GM18526 (cell line): Measurements from ENCODE around the gene SLC22A5.
A peak's percentile ranks its signal among the peaks of the same experiment; 100 is the strongest.

Experiments used
- POLR2A ChIP-seq: IDR thresholded peaks from 3 replicates; pipeline ENCODE4 v1.6.1; 2011; ENCODE audit not compliant: insufficient read length; ENCODE audit errors: extremely low read depth

Gene SLC22A5

DNA sequence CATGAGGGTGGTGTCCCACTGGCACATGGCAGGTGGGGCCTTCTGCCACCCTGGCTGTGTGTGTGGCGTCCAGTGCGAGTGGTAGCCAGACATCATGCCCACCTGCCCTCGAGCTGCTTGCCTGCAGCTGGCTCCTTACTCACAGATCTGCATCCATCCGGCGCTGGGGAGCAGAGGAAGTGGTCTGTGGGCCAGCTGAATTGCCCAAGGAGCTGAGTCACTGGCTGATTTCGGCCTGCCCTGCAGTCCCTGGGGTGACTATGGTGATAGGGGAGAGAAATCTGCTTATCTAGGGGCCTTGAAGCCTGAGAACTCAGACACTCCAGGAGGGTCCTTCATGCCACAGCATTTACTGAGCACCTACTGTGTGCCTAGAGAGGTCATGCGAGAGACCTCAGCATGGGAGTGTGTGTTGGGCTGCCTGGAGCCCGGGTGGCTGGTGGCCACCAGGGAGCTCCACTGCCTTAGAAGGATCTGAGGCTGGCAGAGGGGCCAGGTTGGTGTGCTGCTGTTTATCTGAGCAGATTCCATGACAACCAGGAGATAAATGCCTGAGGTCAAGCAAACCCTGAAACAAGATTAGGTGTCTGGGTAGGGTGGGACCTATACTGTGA, 57.1 kb downstream of the SLC22A5 start:
- TF ChIP-seq POLR2A = peak; percentile 55

DNA sequence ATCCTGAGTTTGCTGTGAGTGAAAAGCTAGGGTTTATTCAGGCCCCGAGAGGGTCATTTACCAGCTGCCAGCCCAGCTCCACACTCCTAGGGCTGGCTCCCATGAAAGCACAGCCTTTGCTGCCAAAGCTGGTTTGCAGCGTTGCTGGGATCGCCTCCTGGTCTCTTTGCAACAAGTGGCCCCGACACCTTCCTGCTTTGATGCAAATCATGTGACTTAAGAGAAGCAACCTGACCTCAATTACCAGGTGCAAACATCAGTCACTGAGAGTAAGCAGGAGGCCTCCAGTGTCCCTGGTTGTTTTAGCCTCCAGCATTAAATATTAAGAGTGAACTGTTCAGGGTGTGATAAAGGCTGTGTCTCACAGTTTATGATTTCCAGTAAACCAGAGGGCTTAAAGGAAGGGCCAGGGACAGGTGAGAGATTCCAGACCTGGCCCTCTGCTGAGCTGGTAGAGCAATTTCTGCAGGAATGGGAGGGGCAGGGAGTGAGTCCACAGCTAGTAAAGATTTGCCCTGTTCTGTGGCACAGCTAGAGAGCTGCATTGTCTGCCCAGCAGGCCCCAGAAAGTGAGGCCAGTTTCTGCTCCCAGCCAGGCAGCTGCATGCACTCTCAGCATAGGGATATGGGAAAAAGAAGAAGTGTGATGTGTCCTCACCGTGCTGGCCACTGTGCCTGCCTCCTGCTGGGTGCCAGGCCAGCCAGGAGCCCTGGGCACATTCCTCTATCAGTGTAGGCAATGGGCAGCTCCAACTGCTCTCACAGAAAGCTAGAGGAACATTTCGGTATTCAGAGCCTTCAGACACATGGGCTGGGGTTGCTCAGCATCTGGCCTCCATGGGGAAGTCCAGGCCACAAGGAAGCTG, 58.0 kb downstream of the SLC22A5 start:
- TF ChIP-seq POLR2A = peak; percentile 20

DNA sequence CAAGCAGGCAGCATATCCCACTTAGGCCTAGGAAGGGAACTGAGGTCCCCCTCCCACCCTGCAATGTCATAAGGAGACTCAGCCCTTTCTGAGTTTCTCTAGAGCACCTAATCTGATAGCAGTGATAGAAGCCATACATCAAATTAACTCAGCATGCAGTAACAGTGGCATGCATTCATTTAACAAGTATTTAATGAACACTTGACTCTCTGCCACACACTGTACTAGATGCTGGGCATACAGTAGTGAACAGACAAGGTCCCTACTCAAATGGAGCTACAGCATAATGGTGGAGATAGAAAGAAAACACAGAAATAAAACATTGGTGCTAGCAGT, 58.6 kb downstream of the SLC22A5 start:
- TF ChIP-seq POLR2A = no peak

DNA sequence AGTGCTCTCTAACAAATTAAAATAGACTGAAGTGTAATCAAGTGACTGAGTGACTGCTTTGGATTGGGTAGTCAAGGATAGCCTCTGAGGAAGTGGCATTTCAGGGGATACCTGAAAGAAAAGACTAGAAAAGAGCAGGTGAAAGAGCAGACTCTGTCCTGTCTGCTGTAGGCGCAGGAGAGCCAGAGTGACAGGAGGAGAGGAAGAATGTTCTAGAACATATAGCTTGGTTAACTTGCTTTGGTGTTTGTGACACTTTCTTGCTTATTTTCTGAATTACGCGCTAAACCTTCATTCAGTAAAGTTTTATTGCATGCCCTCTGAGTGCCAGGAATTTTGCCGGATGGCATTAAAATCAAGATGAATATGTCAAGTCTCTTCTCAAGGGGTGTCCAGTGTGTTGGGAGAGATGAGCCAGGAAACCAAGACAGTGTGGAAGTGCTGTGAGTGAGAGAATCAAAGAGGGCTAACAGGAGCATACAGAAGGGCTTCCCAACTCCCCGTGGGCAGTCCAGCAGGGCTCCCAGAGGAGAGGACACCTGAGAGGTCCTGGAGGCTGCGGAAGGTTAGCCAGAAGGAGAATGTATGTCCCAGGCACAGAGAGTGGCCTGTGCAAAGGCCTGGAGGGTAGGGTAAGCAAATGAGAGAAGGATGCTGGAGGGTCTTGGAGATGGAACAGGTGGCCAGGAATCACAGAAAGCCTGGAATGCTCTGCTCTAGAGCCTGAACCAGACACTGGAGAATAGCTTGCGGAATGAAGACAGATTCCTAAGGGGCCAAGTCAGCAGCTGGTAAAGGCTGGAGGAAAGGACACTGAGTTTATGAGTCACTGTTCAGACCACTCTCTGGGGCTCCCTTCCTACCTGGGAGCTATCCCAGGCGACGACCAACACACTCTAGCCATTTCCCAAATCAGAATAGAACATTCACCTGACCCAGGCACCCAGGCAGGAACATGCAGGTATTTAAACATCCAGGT, 59.3 kb downstream of the SLC22A5 start:
- TF ChIP-seq POLR2A = no peak

DNA sequence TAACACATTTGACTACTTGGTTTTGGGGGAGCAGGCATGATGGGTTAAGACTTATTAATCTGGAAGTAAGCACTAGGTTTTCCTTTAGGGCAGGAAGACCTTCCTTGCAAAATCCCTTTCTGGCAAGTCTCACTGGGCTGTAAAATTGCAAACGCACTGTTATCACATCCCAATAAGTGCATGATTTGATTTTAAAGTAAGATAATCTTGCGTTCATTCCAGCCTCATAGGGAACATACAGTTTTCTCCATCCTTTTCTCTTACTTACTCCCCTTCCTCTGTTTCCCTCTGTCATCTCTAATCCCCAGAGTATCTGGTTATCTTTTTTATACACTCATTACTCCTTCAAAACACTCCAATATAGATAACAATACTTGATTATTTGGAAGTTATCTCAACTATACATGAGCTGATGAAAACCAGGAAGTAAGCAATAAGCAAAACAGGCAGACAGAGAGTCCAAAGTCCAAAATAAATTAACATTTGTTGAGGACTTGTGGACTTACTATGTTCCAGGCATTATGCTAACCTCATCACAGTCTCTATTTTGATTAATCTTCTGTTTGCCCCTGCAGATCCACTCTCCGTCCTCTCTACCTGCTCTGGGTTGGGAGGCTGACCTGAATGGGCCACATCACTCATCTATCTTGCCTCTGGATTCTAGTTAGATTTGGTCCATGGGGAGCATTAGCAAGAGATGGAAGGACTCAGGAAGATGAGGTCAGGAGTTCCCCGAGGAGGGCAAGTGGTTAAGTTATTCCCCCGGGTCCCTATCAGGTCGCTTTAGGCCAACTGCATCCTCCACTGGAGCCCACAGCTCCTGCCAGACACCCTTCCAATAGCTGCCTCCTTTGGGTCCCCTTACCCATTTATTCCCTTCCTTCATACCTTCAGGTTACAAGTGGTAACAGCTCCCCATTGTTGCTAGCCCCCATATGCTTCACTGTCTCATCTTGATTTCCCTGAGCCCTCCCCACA, 60.2 kb downstream of the SLC22A5 start:
- TF ChIP-seq POLR2A = no peak

DNA sequence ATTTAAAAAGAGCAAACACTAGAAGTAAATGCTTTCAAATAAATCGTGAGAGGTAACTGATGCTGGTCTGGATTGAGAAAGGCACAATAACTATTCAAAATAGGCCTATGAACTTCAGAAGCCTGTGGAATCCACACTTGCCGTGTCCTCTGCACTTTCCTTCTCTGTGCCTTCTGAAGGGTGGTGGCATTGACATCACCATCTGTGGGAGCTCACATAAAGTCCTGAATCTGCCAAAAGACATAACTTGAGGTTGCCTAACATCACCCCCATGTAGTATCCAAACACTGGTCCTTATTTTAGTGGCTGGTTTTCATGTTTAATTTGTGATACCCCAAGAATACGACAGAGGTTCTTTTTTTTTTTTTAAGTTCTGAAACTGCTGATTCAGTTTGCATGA, 61.2 kb downstream of the SLC22A5 start:
- TF ChIP-seq POLR2A = no peak

DNA sequence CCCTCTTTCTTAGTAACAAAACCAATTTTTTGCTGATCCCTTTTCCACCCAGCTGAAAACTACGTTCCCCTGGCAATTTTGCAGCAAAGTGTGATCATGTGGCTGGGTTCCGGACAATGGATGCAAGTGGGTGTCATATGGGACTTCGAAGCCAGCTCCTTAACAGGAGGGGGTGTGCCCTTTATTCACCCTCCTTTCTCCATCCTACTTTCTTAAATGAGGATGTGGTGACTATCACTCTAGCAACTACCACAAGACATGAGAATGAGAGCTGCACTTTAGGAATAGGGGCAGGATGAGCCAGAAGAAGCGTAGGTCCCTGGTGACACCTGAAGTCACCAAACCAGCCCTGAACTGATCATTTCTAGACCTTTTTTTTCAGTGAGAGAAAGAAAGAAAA, 62.1 kb downstream of the SLC22A5 start:
- no peak for TF ChIP-seq POLR2A

DNA sequence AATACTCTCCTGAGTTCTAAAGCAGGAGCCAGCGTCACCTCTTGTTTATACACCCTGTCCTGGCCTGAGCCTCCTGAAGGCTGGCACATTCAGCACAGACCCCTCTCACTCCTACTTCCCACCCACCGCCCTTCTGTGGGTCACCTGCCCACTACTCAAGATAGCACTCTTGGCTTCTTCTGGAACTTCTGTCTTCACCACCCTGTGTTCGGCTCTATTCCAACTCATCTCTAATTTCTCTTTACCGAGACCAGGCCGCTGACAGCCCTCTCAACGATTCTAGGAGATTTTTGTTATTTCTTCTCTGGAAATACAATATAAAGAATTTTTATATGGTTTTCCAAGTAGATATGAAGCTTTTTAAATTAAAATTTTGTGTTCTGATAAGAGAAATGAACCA, 63.6 kb downstream of the SLC22A5 start:
- no peak for TF ChIP-seq POLR2A

DNA sequence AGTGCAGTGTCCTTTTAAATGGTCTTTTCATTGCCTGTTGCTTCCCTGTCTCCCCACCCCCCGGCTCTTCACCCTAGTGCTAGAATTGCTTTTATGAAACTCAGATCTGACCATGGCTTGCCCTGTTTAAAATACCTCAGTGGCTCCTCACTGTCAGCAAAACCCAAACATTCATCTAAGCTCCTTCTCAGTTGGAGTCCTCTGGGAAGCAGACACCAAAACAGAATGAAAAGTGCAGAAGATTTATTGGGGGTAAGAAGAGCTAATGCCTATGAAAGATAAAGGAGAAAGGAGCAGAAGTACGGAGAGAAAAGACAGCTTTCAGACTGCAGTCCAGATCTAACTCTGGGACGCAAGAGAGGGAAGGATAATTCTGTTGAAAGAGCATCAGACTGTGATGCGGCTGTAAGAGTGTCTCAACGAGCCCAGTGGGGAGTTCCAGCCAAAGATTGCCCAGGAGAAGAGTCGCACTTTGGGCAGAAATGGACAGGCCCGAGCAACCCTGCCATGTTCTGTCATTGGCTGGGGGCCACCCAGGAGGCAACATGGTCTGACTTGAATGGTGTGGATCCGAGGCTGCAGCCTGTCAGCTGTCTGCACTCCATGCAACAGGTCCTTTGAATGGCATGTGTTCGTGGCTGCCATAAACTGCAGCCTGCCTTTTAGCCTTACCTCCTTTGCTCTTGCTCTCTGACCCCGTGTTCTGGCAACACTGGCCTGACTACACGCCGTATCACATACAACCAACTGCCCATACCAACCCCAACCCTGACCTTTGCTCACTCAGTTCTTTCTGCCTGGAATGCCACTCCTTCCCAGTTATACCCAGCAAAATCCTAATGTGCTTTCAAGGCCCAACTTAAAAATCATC, 65.1 kb downstream of the SLC22A5 start:
- TF ChIP-seq POLR2A = no peak

DNA sequence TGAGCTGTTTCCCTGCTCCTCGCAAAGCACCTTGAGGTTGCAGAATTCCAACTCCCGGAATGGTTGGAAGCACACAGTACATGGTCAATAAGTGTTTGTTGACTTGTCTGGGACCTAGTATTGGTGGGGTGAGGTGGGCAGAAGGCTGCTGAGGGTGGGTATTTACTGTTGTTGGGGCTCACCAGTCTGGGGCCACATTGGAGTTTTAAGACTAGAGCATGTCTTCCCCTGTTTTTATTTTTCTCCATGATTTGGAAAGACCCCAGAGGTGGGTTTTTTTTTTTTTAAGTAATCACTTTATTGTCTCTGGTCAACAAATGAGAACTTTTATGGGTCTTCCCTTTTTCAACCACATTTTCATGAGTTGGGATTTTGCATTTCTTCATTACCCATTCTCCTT, 65.9 kb downstream of the SLC22A5 start:
- TF ChIP-seq POLR2A = no peak

DNA sequence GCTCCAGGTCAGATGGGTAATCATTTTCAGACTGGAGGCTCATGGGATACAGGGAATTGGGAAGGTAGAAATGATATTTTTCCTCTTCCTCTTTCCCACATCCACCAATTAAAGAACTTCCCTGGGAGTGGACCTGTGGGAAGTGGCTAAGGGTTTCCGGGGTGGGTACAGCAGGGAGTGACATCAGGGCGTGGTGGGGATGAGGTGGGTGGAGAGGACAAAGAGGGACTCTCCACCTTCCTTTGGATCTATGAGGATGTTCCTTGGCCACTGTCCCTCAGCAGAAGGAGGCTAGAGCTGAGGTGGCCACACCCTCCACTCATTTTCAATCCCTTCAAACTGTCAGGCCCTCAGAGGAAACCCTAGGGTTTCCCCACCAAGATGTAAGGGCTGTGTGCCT, 66.4 kb downstream of the SLC22A5 start:
- TF ChIP-seq POLR2A = no peak

DNA sequence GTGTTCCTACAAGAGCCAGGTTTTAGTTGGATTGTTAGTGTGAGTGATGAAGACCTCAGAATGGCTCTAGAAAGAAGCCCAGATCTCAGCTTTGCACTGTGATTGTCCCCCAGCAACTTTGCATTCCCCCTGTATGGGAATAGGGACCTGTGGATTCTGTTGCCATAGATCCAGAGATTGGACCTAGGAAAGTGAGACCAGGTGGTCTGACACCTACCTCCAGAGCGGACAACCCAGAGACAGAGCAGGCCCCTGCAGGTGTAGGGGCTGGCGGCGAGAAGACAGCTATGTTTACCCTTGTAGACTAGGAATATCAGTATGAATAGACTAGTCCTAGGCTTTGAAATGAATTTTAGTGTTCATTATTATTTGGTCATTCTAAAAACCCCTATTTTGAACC, 67.4 kb downstream of the SLC22A5 start:
- TF ChIP-seq POLR2A = no peak

DNA sequence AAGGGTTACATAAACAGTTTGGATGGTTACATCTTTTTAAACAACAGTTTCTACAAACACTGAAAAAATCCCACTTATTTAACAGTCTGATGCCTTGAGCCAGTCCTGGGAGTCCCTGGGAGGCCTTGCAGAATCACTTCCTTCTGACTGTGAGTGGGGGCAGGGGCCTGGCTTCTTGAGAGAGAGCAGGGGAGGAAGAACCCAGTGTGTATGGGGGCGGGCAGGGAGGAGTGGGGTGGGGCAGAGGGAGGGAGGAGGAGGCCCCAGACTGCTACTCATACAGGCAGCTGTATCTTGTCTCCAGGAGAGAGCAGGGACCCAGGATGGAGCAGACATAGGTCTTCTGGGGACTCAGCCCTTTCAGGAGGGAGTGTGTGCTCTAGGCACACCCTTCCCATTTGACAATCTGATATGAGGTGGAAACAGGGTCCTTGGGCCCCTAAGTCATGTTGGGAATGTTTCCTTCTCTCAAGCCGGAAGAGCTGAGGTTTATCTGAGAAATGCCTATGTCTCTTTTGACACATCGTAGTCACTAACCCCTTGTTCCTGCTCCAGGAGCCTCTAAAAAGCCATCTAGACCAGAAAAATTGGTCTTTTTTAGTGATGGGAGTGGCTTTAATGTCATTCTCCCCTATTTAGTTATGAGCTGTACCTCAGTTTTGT, 68.2 kb downstream of the SLC22A5 start:
- TF ChIP-seq POLR2A = peak; percentile 25
